SK-N-SH treated with all-trans-retinoic acid at 6 μM for 48 hours (cell line): ENCODE results near the gene CD79A.
"Not testable (repeated sequence)": the region's sequence is repeated elsewhere in the genome, so short reads cannot be mapped to it uniquely, and the experiment has no call there.

Experiments
- ATAC-seq: fragments of 200-7000 bp; cut with Tn5 transposase; 3 replicates; pipeline ENCODE4 v1.9.1; 2020; ENCODE audit warnings: mild to moderate bottlenecking, moderate library complexity
- ARNTL ChIP-seq: fragments of 450-650 bp; formaldehyde crosslinking; IDR thresholded peaks from 2 replicates; pipeline ENCODE4 v1.5.0; 2020; ENCODE audit warnings: low read depth, mild to moderate bottlenecking, moderate library complexity, borderline replicate concordance
- BACH2 ChIP-seq: fragments of 250-450 bp; sonication (Bioruptor Pico); IDR thresholded peaks from 2 replicates; pipeline ENCODE4 v1.9.0; 2021; ENCODE audit warnings: mild to moderate bottlenecking, borderline replicate concordance
- ESRRG ChIP-seq: fragments of 250-450 bp; sonication (Bioruptor Pico); IDR thresholded peaks from 2 replicates; pipeline ENCODE4 v1.6.1; 2021; ENCODE audit warnings: mild to moderate bottlenecking
- GLIS3 ChIP-seq: fragments of 250-450 bp; sonication (Bioruptor Pico); IDR thresholded peaks from 2 replicates; pipeline ENCODE4 v1.5.0; 2020; ENCODE audit warnings: mild to moderate bottlenecking, moderate library complexity
- OSR1 ChIP-seq: fragments of 250-450 bp; sonication (Bioruptor Pico); IDR thresholded peaks from 2 replicates; pipeline ENCODE4 v1.8.0; 2022; ENCODE audit warnings: moderate library complexity, mild to moderate bottlenecking, inconsistent platforms
- RARB ChIP-seq: fragments of 250-450 bp; sonication (Bioruptor Pico); IDR thresholded peaks from 2 replicates; pipeline ENCODE4 v1.8.0; 2021; ENCODE audit warnings: mild to moderate bottlenecking, moderate library complexity
- SNAI2 ChIP-seq: fragments of 250-450 bp; sonication (Bioruptor Pico); IDR thresholded peaks from 2 replicates; pipeline ENCODE4 v1.5.0; 2020; ENCODE audit warnings: mild to moderate bottlenecking, moderate library complexity
- TCF4 ChIP-seq: fragments of 250-450 bp; sonication (Bioruptor Pico); IDR thresholded peaks from 2 replicates; pipeline ENCODE4 v1.8.0; 2021; ENCODE audit warnings: mild to moderate bottlenecking, moderate library complexity, borderline replicate concordance
- TOX ChIP-seq: fragments of 250-450 bp; sonication (Bioruptor Pico); IDR thresholded peaks from 2 replicates; pipeline ENCODE4 v1.8.0; 2021; ENCODE audit warnings: mild to moderate bottlenecking, moderate library complexity, borderline replicate concordance
- ZC3H10 ChIP-seq: fragments of 250-450 bp; sonication (Bioruptor Pico); IDR thresholded peaks from 2 replicates; pipeline ENCODE4 v1.5.1; 2021; ENCODE audit warnings: mild to moderate bottlenecking, moderate library complexity
- ZFP3 ChIP-seq: fragments of 250-450 bp; sonication (Bioruptor Pico); IDR thresholded peaks from 2 replicates; pipeline ENCODE4 v1.5.0; 2020; ENCODE audit warnings: mild to moderate bottlenecking, moderate library complexity
- ZFP30 ChIP-seq: fragments of 450-650 bp; formaldehyde crosslinking; IDR thresholded peaks from 2 replicates; pipeline ENCODE4 v1.5.0; 2022; ENCODE audit warnings: mild to moderate bottlenecking, moderate library complexity
- ZNF70 ChIP-seq: fragments of 450-650 bp; formaldehyde crosslinking; IDR thresholded peaks from 2 replicates; pipeline ENCODE4 v1.5.0; 2020; ENCODE audit warnings: mild to moderate bottlenecking, moderate library complexity
- ZNF8 ChIP-seq: fragments of 450-650 bp; formaldehyde crosslinking; IDR thresholded peaks from 2 replicates; pipeline ENCODE4 v1.5.0; 2020; ENCODE audit warnings: mild to moderate bottlenecking, moderate library complexity
- TF ChIP-seq, protein P1 (sequence below): fragments of 250-450 bp; sonication (Bioruptor Pico); IDR thresholded peaks from 2 replicates; pipeline ENCODE4 v1.5.1; 2021; ENCODE audit warnings: mild to moderate bottlenecking, moderate library complexity
- TF ChIP-seq, protein P2 (sequence below): fragments of 250-450 bp; sonication (Bioruptor Pico); IDR thresholded peaks from 2 replicates; pipeline ENCODE4 v1.8.0; 2021; ENCODE audit warnings: low read depth, mild to moderate bottlenecking, moderate library complexity, borderline replicate concordance
- TF ChIP-seq, protein P3 (sequence below): fragments of 250-450 bp; sonication (Bioruptor Pico); IDR thresholded peaks from 2 replicates; pipeline ENCODE4 v1.8.0; 2020; ENCODE audit warnings: mild to moderate bottlenecking, moderate library complexity, borderline replicate concordance
- TF ChIP-seq, protein P4 (sequence below): fragments of 250-450 bp; sonication (Bioruptor Pico); IDR thresholded peaks from 2 replicates; pipeline ENCODE4 v1.5.1; 2020; ENCODE audit warnings: low read depth, mild to moderate bottlenecking, moderate library complexity
- TF ChIP-seq, protein P5 (sequence below): fragments of 250-450 bp; sonication (Bioruptor Pico); IDR thresholded peaks from 2 replicates; pipeline ENCODE4 v1.5.0; 2020; ENCODE audit warnings: mild to moderate bottlenecking, moderate library complexity

The CD79A gene

DNA sequence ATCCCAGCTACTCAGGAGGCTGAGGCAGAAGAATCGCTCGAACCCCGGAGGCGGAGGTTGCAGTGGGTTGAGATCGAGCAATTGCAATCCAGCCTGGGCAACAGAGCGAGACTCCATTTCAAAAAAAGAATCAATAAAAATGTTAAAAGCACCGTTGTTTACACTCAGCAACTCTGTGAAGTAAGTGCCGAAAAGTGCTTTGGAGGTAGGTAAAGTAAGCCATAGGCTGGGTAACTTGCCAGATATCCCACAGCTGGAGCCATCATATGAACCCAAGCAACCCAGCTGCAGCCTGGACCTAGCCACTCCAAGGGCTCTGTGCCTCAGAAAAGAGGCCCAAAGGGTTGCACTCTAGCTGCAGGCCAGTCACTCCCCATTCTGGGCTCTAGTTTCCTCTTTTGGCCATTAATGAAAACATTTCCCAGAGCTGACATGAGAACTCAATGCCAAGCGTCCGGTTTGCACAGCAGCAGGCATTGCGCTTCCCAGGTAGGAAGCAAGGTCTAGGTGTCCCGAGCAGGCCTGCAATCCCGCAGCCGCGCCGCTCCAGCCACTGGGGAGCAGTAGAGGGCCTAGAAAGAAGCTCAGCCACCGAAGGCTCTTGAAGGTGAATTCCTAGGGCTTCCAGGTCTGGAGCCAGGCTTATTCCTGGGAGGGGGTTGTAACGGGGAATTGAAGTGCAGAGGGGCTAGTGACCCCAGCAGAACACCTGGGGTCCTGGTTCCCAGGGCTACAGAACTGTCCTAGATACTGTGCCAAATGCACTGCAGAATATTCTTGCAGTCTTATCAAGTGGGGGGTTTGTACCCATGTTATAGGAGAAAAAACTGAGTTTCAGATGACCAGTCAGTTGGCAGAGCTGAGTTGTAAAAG is 4.1 kb upstream of the CD79A start (continued):
- TF ChIP-seq, protein P1, sequence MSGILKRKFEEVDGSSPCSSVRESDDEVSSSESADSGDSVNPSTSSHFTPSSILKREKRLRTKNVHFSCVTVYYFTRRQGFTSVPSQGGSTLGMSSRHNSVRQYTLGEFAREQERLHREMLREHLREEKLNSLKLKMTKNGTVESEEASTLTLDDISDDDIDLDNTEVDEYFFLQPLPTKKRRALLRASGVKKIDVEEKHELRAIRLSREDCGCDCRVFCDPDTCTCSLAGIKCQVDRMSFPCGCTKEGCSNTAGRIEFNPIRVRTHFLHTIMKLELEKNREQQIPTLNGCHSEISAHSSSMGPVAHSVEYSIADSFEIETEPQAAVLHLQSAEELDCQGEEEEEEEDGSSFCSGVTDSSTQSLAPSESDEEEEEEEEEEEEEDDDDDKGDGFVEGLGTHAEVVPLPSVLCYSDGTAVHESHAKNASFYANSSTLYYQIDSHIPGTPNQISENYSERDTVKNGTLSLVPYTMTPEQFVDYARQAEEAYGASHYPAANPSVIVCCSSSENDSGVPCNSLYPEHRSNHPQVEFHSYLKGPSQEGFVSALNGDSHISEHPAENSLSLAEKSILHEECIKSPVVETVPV (CRISPR knock-in tag), result no peak; the same call in 1 of the 2 replicates
- TF ChIP-seq ZNF8 (CRISPR knock-in tag), result no peak
- TF ChIP-seq, all 23 proteins: peak for 3

DNA sequence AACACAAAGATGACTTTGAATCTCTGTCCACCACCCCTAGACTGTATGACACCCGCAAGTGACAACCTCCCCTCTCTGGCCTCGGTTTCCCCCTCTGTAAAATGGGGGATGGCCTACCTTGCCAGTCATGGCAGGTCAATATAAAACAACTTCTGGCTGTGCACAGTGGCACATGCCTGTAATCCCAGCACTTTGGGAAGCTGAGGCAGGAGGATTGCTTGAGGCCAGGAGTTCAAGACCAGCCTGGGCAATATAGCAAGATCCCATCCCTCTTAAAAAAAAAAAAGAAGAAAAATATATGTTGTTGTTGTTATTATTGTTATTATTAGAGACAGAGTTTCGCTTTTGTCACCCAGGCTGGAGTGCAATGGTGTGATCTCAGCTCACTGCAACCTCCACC is 1.1 kb upstream of the CD79A start:
- not testable (repeated sequence) for ATAC-seq

DNA sequence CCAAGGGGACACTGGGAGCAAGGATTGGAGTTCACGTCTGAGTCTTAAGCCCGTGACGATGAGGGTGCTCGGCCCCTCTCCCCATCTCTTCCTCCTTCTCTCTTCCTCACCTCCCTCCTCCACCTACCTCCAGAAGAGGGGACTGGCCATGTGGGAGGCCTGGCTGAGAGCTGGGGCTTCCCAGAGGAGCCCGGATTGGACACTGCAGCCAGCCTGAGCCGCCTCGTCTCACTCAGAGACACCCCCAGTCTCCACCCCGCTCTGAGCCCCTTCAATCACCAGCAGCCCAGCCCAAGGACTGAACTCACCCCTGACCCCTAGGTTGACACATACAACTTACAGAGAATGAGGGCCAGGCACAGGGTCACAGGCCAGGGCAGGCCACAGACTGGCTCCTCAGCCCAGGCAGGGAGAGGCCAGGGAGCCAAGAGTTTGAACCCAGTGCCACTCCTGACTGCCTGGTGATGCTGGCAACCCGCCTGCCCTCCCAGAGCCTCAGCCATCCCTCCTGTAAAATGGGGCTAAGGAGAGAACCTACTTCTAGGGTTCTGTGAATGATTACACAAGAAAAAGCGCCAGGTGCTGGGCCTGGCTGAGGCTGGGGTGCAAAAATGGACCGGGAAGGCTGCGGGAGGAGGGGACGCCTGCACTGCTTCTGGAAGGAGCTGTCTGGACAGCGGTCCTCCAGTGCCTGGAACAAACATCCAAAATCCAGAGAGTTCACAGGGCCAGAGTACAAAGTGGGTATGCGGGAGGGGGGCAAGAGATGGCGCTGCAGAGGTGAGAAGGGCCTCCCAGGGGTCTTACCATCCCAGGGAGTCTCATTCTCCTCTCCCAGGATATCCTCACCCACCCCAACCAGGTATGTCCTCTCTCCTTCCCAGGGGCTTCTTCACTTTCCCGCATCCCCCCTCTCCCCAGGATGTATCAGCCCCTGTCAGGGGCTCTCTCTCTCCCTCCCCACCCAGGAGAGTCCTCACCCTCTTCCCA is 1.1 kb downstream of the CD79A start:
- no peak for ATAC-seq

More for the DNA sequence above, 1.1 kb downstream of the CD79A start:
- TF ChIP-seq OSR1 (CRISPR knock-in tag) (no peak), ESRRG (CRISPR knock-in tag) (no peak), GLIS3 (CRISPR knock-in tag) (no peak), ZC3H10 (no peak), ZFP30 (no peak), RARB (CRISPR knock-in tag) (no peak), BACH2 (CRISPR knock-in tag) (no peak), TOX (no peak), ZFP3 (CRISPR knock-in tag) (no peak), SNAI2 (CRISPR knock-in tag) (no peak), ZNF70 (CRISPR knock-in tag) (no peak), TCF4 (CRISPR knock-in tag) (no peak), ARNTL (CRISPR knock-in tag) (no peak)
- TF ChIP-seq, protein P2, sequence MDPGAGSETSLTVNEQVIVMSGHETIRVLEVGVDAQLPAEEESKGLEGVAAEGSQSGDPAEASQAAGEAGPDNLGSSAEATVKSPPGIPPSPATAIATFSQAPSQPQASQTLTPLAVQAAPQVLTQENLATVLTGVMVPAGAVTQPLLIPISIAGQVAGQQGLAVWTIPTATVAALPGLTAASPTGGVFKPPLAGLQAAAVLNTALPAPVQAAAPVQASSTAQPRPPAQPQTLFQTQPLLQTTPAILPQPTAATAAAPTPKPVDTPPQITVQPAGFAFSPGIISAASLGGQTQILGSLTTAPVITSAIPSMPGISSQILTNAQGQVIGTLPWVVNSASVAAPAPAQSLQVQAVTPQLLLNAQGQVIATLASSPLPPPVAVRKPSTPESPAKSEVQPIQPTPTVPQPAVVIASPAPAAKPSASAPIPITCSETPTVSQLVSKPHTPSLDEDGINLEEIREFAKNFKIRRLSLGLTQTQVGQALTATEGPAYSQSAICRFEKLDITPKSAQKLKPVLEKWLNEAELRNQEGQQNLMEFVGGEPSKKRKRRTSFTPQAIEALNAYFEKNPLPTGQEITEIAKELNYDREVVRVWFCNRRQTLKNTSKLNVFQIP, result no peak
- TF ChIP-seq, protein P3, sequence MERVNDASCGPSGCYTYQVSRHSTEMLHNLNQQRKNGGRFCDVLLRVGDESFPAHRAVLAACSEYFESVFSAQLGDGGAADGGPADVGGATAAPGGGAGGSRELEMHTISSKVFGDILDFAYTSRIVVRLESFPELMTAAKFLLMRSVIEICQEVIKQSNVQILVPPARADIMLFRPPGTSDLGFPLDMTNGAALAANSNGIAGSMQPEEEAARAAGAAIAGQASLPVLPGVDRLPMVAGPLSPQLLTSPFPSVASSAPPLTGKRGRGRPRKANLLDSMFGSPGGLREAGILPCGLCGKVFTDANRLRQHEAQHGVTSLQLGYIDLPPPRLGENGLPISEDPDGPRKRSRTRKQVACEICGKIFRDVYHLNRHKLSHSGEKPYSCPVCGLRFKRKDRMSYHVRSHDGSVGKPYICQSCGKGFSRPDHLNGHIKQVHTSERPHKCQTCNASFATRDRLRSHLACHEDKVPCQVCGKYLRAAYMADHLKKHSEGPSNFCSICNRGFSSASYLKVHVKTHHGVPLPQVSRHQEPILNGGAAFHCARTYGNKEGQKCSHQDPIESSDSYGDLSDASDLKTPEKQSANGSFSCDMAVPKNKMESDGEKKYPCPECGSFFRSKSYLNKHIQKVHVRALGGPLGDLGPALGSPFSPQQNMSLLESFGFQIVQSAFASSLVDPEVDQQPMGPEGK (CRISPR knock-in tag), result no peak
- TF ChIP-seq, protein P4, sequence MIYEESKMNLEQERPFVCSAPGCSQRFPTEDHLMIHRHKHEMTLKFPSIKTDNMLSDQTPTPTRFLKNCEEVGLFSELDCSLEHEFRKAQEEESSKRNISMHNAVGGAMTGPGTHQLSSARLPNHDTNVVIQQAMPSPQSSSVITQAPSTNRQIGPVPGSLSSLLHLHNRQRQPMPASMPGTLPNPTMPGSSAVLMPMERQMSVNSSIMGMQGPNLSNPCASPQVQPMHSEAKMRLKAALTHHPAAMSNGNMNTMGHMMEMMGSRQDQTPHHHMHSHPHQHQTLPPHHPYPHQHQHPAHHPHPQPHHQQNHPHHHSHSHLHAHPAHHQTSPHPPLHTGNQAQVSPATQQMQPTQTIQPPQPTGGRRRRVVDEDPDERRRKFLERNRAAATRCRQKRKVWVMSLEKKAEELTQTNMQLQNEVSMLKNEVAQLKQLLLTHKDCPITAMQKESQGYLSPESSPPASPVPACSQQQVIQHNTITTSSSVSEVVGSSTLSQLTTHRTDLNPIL, result no peak
- TF ChIP-seq, protein P5, sequence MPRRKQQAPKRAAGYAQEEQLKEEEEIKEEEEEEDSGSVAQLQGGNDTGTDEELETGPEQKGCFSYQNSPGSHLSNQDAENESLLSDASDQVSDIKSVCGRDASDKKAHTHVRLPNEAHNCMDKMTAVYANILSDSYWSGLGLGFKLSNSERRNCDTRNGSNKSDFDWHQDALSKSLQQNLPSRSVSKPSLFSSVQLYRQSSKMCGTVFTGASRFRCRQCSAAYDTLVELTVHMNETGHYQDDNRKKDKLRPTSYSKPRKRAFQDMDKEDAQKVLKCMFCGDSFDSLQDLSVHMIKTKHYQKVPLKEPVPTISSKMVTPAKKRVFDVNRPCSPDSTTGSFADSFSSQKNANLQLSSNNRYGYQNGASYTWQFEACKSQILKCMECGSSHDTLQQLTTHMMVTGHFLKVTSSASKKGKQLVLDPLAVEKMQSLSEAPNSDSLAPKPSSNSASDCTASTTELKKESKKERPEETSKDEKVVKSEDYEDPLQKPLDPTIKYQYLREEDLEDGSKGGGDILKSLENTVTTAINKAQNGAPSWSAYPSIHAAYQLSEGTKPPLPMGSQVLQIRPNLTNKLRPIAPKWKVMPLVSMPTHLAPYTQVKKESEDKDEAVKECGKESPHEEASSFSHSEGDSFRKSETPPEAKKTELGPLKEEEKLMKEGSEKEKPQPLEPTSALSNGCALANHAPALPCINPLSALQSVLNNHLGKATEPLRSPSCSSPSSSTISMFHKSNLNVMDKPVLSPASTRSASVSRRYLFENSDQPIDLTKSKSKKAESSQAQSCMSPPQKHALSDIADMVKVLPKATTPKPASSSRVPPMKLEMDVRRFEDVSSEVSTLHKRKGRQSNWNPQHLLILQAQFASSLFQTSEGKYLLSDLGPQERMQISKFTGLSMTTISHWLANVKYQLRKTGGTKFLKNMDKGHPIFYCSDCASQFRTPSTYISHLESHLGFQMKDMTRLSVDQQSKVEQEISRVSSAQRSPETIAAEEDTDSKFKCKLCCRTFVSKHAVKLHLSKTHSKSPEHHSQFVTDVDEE (CRISPR knock-in tag), result no peak
- TF ChIP-seq, protein P1 (CRISPR knock-in tag), result no peak
